ENCODE measurements around the gene ITPA.

- TF ChIP-seq CTCF (conservative IDR thresholded peaks at IDR 0.05) (no peak), EZH2 (IDR thresholded peaks at IDR 0.05; ENCODE audit: low read depth) (no peak)
Measured at GRCh38 chr20:3248993-3249347, 39.7 kb downstream of the ITPA start.

Data from PC-9 (cell line).